Measurements from ENCODE around the gene TRERF1. TPM values are rescaled to one million over a fixed set of nuclear protein-coding genes. Genes with fewer than 3 reads are reported as not detected.

The TRERF1 gene
- total RNA-seq, 1 experiment from 2014 or later: 3.5 TPM

GRCh38 chr6:42304053-42304712 is 147.5 kb downstream of the TRERF1 start:
- no peak for DNase-seq (ENCODE audit: low spot score)

- DNase-seq (ENCODE audit: low spot score): no peak
These were observed 149.3 kb downstream of the TRERF1 start for GRCh38 chr6:42302411-42302810.

- no peak for DNase-seq (ENCODE audit: low spot score)
These were observed 149.7 kb downstream of the TRERF1 start for GRCh38 chr6:42301986-42302385.

- no peak for DNase-seq (ENCODE audit: low spot score)
These were observed 151.0 kb downstream of the TRERF1 start for GRCh38 chr6:42300701-42301100.

- no peak for DNase-seq (ENCODE audit: low spot score)
These were observed 151.5 kb downstream of the TRERF1 start for GRCh38 chr6:42300185-42300584.

GRCh38 chr6:42297661-42298060 is 154.1 kb downstream of the TRERF1 start:
- DNase-seq (ENCODE audit: low spot score): no peak

GRCh38 chr6:42296614-42297013 is 155.1 kb downstream of the TRERF1 start:
- no peak for DNase-seq (ENCODE audit: low spot score)

GRCh38 chr6:42295677-42296076 is 156.0 kb downstream of the TRERF1 start:
- no peak for DNase-seq (ENCODE audit: low spot score)

- no peak for DNase-seq (ENCODE audit: low spot score)
These were observed 156.5 kb downstream of the TRERF1 start for GRCh38 chr6:42295181-42295580.

GRCh38 chr6:42294759-42295158 is 157.0 kb downstream of the TRERF1 start:
- peak; percentile 91 for DNase-seq (ENCODE audit: low spot score)

- DNase-seq (ENCODE audit: low spot score): no peak
These were observed 158.2 kb downstream of the TRERF1 start for GRCh38 chr6:42293386-42293977.

- DNase-seq (ENCODE audit: low spot score): peak; percentile 55
These were observed 159.6 kb downstream of the TRERF1 start for GRCh38 chr6:42292004-42292740.

GRCh38 chr6:42287756-42288155 is 164.0 kb downstream of the TRERF1 start:
- no peak for DNase-seq (ENCODE audit: low spot score)

GRCh38 chr6:42281570-42281969 is 170.2 kb downstream of the TRERF1 start:
- no peak for DNase-seq (ENCODE audit: low spot score)

GRCh38 chr6:42280966-42281533 is 170.7 kb downstream of the TRERF1 start:
- DNase-seq (ENCODE audit: low spot score): no peak

GRCh38 chr6:42279966-42280629 is 171.6 kb downstream of the TRERF1 start:
- DNase-seq (ENCODE audit: low spot score): peak; percentile 36

GRCh38 chr6:42279144-42279781 is 172.5 kb downstream of the TRERF1 start:
- DNase-seq (ENCODE audit: low spot score): peak; percentile 74

GRCh38 chr6:42278131-42278853 is 173.4 kb downstream of the TRERF1 start:
- DNase-seq (ENCODE audit: low spot score): no peak

- no peak for DNase-seq (ENCODE audit: low spot score)
These were observed 175.5 kb downstream of the TRERF1 start for GRCh38 chr6:42276034-42276890.

Data from A172 (cell line).